GM13977 (cell line): ENCODE measurements around the gene TEK.

ENCODE experiments used
- DNase-seq: peaks from one replicate; pipeline ENCODE4 v3.0.0; 2012; ENCODE audit warnings: low spot score
- CTCF ChIP-seq: IDR thresholded peaks from 2 replicates; pipeline ENCODE4 v1.5.1; 2012; ENCODE audit warnings: mild to moderate bottlenecking, control low read depth; ENCODE audit not compliant: insufficient read depth; ENCODE audit errors: extremely low read depth, missing control alignments
- in situ Hi-C: fragments of 300-500 bp; cut with MboI; formaldehyde crosslinking; loops from one replicate; pipeline ENCODE4 v1.12.0; 2022; ENCODE audit warnings: low sequenced_read_pairs, low pct_unique_long_range_greater_than_20kb, mixed read lengths, inconsistent platforms; ENCODE audit not compliant: unreplicated experiment

Gene TEK

GRCh38 chr9:27094640-27095298, 14.3 kb upstream of the TEK start:
- no peak for DNase-seq
- no peak for TF ChIP-seq CTCF
- in situ Hi-C loops: no loop called here

- in situ Hi-C loops: no loop called here
- TF ChIP-seq CTCF: no peak
- DNase-seq: no peak
Measured at GRCh38 chr9:27107241-27107640, 1.8 kb upstream of the TEK start.

- TF ChIP-seq CTCF: no peak
- DNase-seq: no peak
- in situ Hi-C loops: no loop called here
Measured at GRCh38 chr9:27109621-27110020, 596 bp downstream of the TEK start.

- TF ChIP-seq CTCF: no peak
- DNase-seq: no peak
- in situ Hi-C loops: no loop called here
Measured at GRCh38 chr9:27110181-27110580, 1.2 kb downstream of the TEK start.

GRCh38 chr9:27112235-27112634, 3.2 kb downstream of the TEK start:
- in situ Hi-C loops: no loop called here
- no peak for TF ChIP-seq CTCF
- DNase-seq: no peak

GRCh38 chr9:27117489-27118135, 8.6 kb downstream of the TEK start:
- DNase-seq: no peak
- TF ChIP-seq CTCF: no peak
- in situ Hi-C loops: no loop called here
